ENCODE data around the gene ASIC4. TPM values are rescaled to one million over a fixed set of nuclear protein-coding genes. Genes with fewer than 3 reads are reported as not detected.

The ASIC4 gene
- total and polyA plus RNA-seq, 2 of the 4 experiments (the other 2 are of a cell fraction) = 0.10 TPM; not detected in 1

- Histone ChIP-seq H2AK9ac (replicated peaks; ENCODE audit: low read depth, low read length, poor library complexity) (no peak overlapping the region), H3K9ac (ENCODE audit: low read depth, low read length) (no peak overlapping the region), H3K27me3 (ENCODE audit: control insufficient read depth, insufficient read depth, low read length) (no peaks in the 10 kb centered on the region), H4K20me1 (ENCODE audit: insufficient read depth, low read length) (no peaks in the 10 kb centered on the region; the same call in 1 of the 2 replicates), H3K56ac (ENCODE audit: extremely low read depth, insufficient read depth, low read length) (no peak overlapping the region), H3K14ac (replicated peaks; ENCODE audit: low read depth, low read length) (no peak overlapping the region), H3K4ac (ENCODE audit: low read depth, low read length) (no peak overlapping the region), H4K8ac (ENCODE audit: low read depth in 2 of 2, low read length in 2 of 2) (no peak overlapping the region), H3K4me3 (ENCODE audit: insufficient read depth, low read depth, low read length) (no peak overlapping the region), H3K4me1 (ENCODE audit: control insufficient read depth, insufficient read depth, low read length) (peaks cover 20% of the 10 kb centered on the region), H2BK5ac (ENCODE audit: low read depth, low read length, poor library complexity, severe bottlenecking) (no peak overlapping the region), H3K23ac (ENCODE audit: low read depth, low read length) (no peak overlapping the region), H4K5ac (ENCODE audit: low read depth, low read length) (no peak overlapping the region), H3K4me2 (ENCODE audit: low read depth, low read length) (no peak overlapping the region), H2BK15ac (ENCODE audit: low read depth, low read length) (no peak overlapping the region), H4K91ac (ENCODE audit: insufficient read depth, low read depth, low read length) (no peak overlapping the region), H2BK120ac (ENCODE audit: low read depth, low read length) (no peak overlapping the region), H3K9me1 (ENCODE audit: insufficient read depth, low read length) (0 out of 2 replicates have a peak, but pooled peaks cover 6% of the 10 kb centered on the region), H2AK5ac (ENCODE audit: low read depth, low read length) (no peak overlapping the region), H3K27ac (ENCODE audit: insufficient read depth, low read length) (no peak overlapping the region), H2AFZ (replicated peaks; ENCODE audit: low read length, poor library complexity) (no peak overlapping the region), H3K9me3 (ENCODE audit: control insufficient read depth, insufficient read depth, low read length) (no peaks in the 10 kb centered on the region), H2BK20ac (ENCODE audit: low read depth, low read length) (no peak overlapping the region), H3K36me3 (ENCODE audit: control insufficient read depth, insufficient read depth, low read length) (peaks cover 63% of the 10 kb centered on the region; the same call in 1 of the 2 replicates), H3K18ac (ENCODE audit: low read depth, low read length) (no peak overlapping the region), H3K79me1 (ENCODE audit: low read depth in 1 of 2, low read length in 2 of 2) (peaks cover 0 to 6% of the 10 kb centered on the region in 2 experiments; a peak in 2 of 4 replicates)
- dilution Hi-C loops (cut with HindIII; ENCODE audit: low sequenced_read_pairs, unreplicated experiment) (no loop called here), in situ Hi-C loops (cut with MboI; ENCODE audit: low sequenced_read_pairs) (no loop called here), intact Hi-C loops (cut with micrococcal nuclease) (no loop called here)
- POLR2A ChIA-PET (ENCODE audit: unreplicated experiment) = no interaction called here
- TF ChIP-seq MXI1 (IDR thresholded peaks at IDR 0.05; ENCODE audit: borderline replicate concordance, low read depth, low read length) (no peak), RFX5 (IDR thresholded peaks at IDR 0.05; ENCODE audit: low read depth, low read length) (no peak), NFE2L2 (IDR thresholded peaks at IDR 0.05; ENCODE audit: low read depth, low read length) (no peak), FOS (IDR thresholded peaks at IDR 0.05; ENCODE audit: low read depth, low read length) (no peak), SMC3 (IDR thresholded peaks at IDR 0.05; ENCODE audit: low read depth, low read length) (no peak), BHLHE40 (IDR thresholded peaks at IDR 0.05; ENCODE audit: low read depth, low read length) (no peak), RCOR1 (IDR thresholded peaks at IDR 0.05; ENCODE audit: insufficient replicate concordance, low read length) (no peak), CHD1 (IDR thresholded peaks at IDR 0.05; ENCODE audit: low read depth, low read length) (no peak), RAD21 (IDR thresholded peaks at IDR 0.05; ENCODE audit: low read length) (no peak), MAZ (IDR thresholded peaks at IDR 0.05; ENCODE audit: borderline replicate concordance, low read depth, low read length) (no peak), CEBPB (IDR thresholded peaks at IDR 0.05; ENCODE audit: low read depth, low read length) (no peak), MAFK (IDR thresholded peaks at IDR 0.05; ENCODE audit: low read depth, low read length) (no peak)
- TF ChIP-seq, protein P1, sequence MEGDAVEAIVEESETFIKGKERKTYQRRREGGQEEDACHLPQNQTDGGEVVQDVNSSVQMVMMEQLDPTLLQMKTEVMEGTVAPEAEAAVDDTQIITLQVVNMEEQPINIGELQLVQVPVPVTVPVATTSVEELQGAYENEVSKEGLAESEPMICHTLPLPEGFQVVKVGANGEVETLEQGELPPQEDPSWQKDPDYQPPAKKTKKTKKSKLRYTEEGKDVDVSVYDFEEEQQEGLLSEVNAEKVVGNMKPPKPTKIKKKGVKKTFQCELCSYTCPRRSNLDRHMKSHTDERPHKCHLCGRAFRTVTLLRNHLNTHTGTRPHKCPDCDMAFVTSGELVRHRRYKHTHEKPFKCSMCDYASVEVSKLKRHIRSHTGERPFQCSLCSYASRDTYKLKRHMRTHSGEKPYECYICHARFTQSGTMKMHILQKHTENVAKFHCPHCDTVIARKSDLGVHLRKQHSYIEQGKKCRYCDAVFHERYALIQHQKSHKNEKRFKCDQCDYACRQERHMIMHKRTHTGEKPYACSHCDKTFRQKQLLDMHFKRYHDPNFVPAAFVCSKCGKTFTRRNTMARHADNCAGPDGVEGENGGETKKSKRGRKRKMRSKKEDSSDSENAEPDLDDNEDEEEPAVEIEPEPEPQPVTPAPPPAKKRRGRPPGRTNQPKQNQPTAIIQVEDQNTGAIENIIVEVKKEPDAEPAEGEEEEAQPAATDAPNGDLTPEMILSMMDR (conservative IDR thresholded peaks at IDR 0.05; ENCODE audit: low read depth, low read length) = no peak
- TF ChIP-seq, protein P2, sequence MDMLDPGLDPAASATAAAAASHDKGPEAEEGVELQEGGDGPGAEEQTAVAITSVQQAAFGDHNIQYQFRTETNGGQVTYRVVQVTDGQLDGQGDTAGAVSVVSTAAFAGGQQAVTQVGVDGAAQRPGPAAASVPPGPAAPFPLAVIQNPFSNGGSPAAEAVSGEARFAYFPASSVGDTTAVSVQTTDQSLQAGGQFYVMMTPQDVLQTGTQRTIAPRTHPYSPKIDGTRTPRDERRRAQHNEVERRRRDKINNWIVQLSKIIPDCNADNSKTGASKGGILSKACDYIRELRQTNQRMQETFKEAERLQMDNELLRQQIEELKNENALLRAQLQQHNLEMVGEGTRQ (IDR thresholded peaks at IDR 0.05; ENCODE audit: low read depth, low read length) = no peak
- CTCF ChIA-PET = no interaction called here
- DNase-seq (no peak), ATAC-seq (ENCODE audit: low read depth) (no peak)
- BruUV-seq (replicated peaks) = no TSS peak
- 87% methylated on average over 39 of the region's 47 CpGs; no CpG with 5 or more reads in 1 of the 2 experiments for WGBS, 2 experiments (ENCODE audit: extremely low coverage in 2 of 2, insufficient read length in 1 of 2)
Measured at GRCh38 chr2:219465659-219466561, 48.4 kb upstream of the ASIC4 start.
